Cardiac muscle cell (in vitro differentiated cells and primary cell): Measurements from ENCODE around the gene GHRH. TPM values are rescaled to one million over a fixed set of nuclear protein-coding genes. Genes with fewer than 3 reads are reported as not detected.

Experiments used
- DNase-seq, 2 donors: peaks; one replicate each; pipeline versions ENCODE4 v3.0.0 to v3.0.0-alpha.2; 2010 to 2017; ENCODE audit warnings: low read depth in 1 of 2, low spot score in 1 of 2
- H3K27ac ChIP-seq: fragments of 200-600 bp; sonication (generic); 2 replicates; pipeline ENCODE4 v1.5.1; 2016
- H3K27me3 ChIP-seq: fragments of 200-600 bp; sonication (generic); 2 replicates; pipeline ENCODE4 v1.6.0; 2016; ENCODE audit warnings: control low read depth
- H3K36me3 ChIP-seq: fragments of 200-600 bp; sonication (generic); 2 replicates; pipeline ENCODE4 v1.5.1; 2016; ENCODE audit warnings: control low read depth
- H3K4me1 ChIP-seq: fragments of 200-600 bp; sonication (generic); 2 replicates; pipeline ENCODE4 v1.8.1; 2017; ENCODE audit warnings: low read depth, mild to moderate bottlenecking, mixed run types
- H3K4me3 ChIP-seq: fragments of 200-600 bp; sonication (generic); 2 replicates; pipeline ENCODE4 v1.5.1; 2016; ENCODE audit warnings: mild to moderate bottlenecking
- H3K9me3 ChIP-seq: fragments of 200-600 bp; sonication (generic); 2 replicates; pipeline ENCODE4 v1.5.1; 2017; ENCODE audit warnings: low read depth, mild to moderate bottlenecking, control low read depth
- CTCF ChIP-seq: IDR thresholded peaks from 2 replicates; pipeline ENCODE4 v1.5.1; 2012; ENCODE audit warnings: low read depth, mild to moderate bottlenecking, low read length
- polyA plus RNA-seq: library from polyadenylated mRNA; unstranded; fragments of >200 nt; fragmentation: Nextera tagmentation; extraction: Ambion mirVana; gene quantifications from 2 replicates; pipeline ENCODE4 v1.2.1, GENCODE V29; 2016
- total RNA-seq: library from RNA; depleted of rRNA; stranded (reverse); fragments of >200 nt; gene quantifications from 2 replicates; pipeline ENCODE4 v1.2.3, GENCODE V29; 2016

GHRH gene
- total and polyA plus RNA-seq, 2 experiments from 2014 or later = 0.34 to 1.1 TPM

GRCh38 chr20:37205130-37205529, 56.5 kb downstream of the GHRH start:
- peaks cover 54% of the 10 kb centered on the region for H3K36me3 ChIP-seq
- no peaks in the 10 kb centered on the region for H3K27me3 ChIP-seq
- peaks cover 15% of the 10 kb centered on the region for H3K4me1 ChIP-seq
- peak overlapping the region; percentile 7 for H3K27ac ChIP-seq
- peak in 1 of 2 donors; percentile 14 for DNase-seq
- no peak overlapping the region for H3K4me3 ChIP-seq
- no peak for TF ChIP-seq CTCF
- no peaks in the 10 kb centered on the region for H3K9me3 ChIP-seq

- Histone ChIP-seq H3K36me3 (peaks cover 48% of the 10 kb centered on the region), H3K27ac (no peak overlapping the region), H3K9me3 (no peaks in the 10 kb centered on the region)
These were observed 57.6 kb downstream of the GHRH start for GRCh38 chr20:37204056-37204455.

GRCh38 chr20:37202267-37202943, 59.2 kb downstream of the GHRH start:
- peaks cover 44% of the 10 kb centered on the region for H3K36me3 ChIP-seq
- no peaks in the 10 kb centered on the region for H3K9me3 ChIP-seq
- H3K4me3 ChIP-seq = no peak overlapping the region
- DNase-seq = peak; percentile 65 to 95
- peaks cover 15% of the 10 kb centered on the region for H3K4me1 ChIP-seq
- no peaks in the 10 kb centered on the region for H3K27me3 ChIP-seq
- peak; percentile 92 for TF ChIP-seq CTCF
- peak overlapping the region; percentile 33 for H3K27ac ChIP-seq

More at GRCh38 chr20:37204056-37204455, 57.6 kb downstream of the GHRH start:
- Histone ChIP-seq H3K27me3 (no peaks in the 10 kb centered on the region), H3K4me1 (peaks cover 15% of the 10 kb centered on the region), H3K4me3 (no peak overlapping the region)
- DNase-seq = no peak
- TF ChIP-seq CTCF = no peak

- peaks cover 39% of the 10 kb centered on the region for H3K36me3 ChIP-seq
- DNase-seq = no peak
- H3K9me3 ChIP-seq = no peaks in the 10 kb centered on the region
- peaks cover 15% of the 10 kb centered on the region for H3K4me1 ChIP-seq
- H3K27me3 ChIP-seq = no peaks in the 10 kb centered on the region
- TF ChIP-seq CTCF = no peak
- H3K27ac ChIP-seq = peak overlapping the region; percentile 33
- H3K4me3 ChIP-seq = no peak overlapping the region
These were observed 59.8 kb downstream of the GHRH start for GRCh38 chr20:37201827-37202162.

Other genes starting within 250 kb of the GHRH start
- 4.3 and 4.9 TPM in 2 replicates for gene RBL1, start 165.8 kb downstream of the GHRH start, total RNA-seq
- 3.1 and 5.0 TPM in 2 replicates for gene RBL1, start 165.8 kb downstream of the GHRH start, polyA plus RNA-seq
- gene RPN2, start 82.5 kb downstream of the GHRH start, total RNA-seq = 150 and 201 TPM in 2 replicates
- gene RPN2, start 82.5 kb downstream of the GHRH start, polyA plus RNA-seq = 208 and 259 TPM in 2 replicates
- 5.8 and 7.8 TPM in 2 replicates for gene MROH8, start 82.3 kb downstream of the GHRH start, total RNA-seq
- 12.1 and 13.3 TPM in 2 replicates for gene MROH8, start 82.3 kb downstream of the GHRH start, polyA plus RNA-seq
- 27.7 and 34.7 TPM in 2 replicates for gene MANBAL, start 27.8 kb upstream of the GHRH start, total RNA-seq
- 111 and 115 TPM in 2 replicates for gene MANBAL, start 27.8 kb upstream of the GHRH start, polyA plus RNA-seq
- 26.5 and 34.3 TPM in 2 replicates for gene SRC, start 84.3 kb upstream of the GHRH start, total RNA-seq
- gene SRC, start 84.3 kb upstream of the GHRH start, polyA plus RNA-seq = 26.2 and 34.7 TPM in 2 replicates